HG02678 (cell line): ENCODE results near the gene LAMC3.
"Not testable (repeated sequence)": the region's sequence is repeated elsewhere in the genome, so short reads cannot be mapped to it uniquely, and the experiment has no call there.

ENCODE experiments used
- ATAC-seq: cut with Tn5 transposase; IDR thresholded peaks from one replicate; pipeline ENCODE4 v1.9.1; 2021; ENCODE audit warnings: mild to moderate bottlenecking, moderate library complexity; ENCODE audit not compliant: unreplicated experiment

Gene LAMC3

DNA sequence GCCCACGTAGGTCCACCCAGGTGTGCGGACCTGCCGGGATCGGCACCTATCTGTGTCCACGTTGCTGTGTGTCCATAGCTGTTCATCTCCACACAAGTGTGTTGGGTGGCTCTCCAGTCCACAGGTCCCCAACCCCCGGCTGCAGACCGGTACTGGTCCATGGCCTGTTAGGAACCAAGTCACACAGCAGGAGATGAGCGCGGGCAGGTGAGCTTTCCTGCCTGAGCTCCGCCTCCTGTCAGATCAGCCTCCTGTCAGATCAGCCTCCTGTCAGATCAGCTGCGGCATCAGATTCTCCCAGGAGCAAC is 18.9 kb downstream of the LAMC3 start:
- ATAC-seq, result no peak

DNA sequence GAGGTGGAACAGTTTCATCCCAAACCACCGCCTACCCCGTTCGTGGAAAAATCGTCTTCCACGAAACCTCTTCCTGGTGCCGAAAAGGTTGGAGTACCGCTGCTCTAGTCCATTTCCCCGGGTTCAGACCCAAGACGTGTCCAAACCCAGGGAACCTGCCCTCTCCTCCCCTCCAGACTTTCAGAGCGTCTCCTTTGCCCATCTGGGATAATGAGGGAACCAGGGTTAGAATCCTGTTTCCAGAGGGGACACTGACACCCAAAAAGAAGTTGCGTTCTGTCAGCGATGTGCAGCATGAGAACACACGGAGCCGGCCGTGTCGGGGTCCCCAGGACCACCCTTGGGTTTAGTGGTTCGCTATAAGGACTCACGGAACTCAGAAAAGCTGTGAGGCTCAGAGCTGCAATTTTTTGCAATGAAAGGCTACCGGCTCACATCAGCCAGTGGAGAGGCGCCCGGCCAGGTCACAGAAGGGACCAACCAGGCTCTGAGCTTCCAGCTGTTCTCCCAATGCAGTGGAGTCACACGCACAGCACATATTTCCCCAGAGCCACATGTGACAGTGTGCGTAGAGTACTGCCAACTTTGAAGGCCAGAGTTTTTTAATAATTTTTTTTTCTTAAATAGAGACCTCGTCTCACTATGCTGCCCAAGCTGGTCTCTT is 19.4 kb downstream of the LAMC3 start:
- ATAC-seq, result no peak

DNA sequence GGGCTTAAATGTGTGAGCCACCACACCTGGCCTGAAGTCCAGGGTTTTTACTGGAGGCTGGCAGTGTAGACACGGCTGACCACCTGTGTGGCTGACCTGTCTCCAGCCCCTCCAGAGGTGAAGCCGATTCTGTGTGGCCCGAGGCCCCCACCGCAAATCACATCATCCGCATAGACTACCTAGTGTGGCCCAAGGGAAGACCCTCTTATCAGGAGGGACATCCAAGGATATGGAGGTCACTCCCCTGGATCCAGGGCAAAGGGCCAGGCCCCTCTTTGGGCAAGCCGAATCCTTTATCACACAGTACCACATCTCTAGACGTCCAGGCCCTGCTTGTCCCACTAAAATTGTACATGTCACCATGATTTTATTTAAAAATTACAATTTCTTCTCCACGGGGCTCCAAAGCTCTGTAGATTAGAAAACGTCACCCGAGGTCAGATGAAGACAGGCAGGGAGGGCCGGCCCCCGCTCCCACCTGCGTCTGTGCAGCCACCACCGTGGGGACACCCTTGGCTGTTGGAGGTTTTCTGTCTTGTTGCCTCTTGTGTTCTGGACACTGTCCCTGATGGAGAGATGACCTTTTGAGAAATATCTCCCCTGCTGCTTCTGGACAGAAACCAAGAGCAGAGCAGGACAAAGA is 20.1 kb downstream of the LAMC3 start:
- no peak for ATAC-seq

DNA sequence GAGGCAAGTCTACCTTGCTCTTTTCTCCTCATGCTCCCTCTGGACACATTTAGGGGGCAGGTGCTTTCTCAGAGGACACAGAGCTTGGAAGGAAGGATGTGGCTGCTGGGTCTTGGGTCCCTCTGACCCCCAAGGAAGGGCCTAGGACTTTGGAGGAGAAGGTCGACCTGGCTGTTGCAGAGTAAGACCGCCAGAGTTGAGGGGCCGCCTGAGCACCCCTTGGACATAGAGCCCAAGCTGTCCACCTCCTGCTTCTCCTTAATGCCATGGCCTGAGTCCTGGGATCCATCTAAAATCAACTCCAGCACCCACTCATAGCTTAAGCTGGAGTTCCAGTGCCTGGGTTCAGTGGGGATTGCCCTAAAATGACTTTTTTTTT is 20.6 kb downstream of the LAMC3 start:
- no peak for ATAC-seq

DNA sequence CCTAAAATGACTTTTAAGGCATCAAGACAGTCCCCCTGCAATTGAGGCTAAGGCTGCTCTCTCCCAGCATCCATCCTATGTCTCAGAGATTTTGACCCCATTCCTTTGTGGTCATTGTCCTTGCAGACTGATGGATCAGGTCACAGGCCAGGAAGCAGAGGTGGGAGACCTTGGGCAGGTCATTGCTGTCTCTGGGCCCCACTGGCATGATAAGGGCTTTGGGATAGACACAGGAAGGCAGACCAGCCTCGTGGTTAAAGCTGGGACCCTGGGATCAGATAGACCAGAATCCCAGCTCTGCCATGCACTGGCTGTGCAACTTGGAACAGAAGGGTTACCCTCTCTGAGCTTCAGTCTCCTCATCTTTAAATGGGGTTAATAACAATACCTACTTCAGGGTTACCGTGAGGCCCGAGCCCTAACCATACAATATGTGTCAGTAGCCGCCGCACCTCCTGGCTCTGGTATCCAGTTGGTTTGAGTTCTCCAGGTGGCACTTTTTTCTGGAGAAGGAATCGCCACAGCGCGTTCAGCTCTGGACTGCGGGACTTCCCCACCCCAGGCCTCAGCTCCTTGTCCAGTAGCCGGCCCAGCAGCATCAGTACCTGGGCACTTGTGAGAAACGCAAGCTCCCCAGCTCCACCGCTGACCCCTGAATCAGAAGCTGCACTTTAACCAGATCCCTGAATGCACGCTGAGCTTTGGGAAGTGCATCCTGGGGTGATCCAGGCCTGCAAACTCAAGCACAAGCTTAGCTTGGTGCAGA is 21.4 kb downstream of the LAMC3 start:
- ATAC-seq, result no peak

DNA sequence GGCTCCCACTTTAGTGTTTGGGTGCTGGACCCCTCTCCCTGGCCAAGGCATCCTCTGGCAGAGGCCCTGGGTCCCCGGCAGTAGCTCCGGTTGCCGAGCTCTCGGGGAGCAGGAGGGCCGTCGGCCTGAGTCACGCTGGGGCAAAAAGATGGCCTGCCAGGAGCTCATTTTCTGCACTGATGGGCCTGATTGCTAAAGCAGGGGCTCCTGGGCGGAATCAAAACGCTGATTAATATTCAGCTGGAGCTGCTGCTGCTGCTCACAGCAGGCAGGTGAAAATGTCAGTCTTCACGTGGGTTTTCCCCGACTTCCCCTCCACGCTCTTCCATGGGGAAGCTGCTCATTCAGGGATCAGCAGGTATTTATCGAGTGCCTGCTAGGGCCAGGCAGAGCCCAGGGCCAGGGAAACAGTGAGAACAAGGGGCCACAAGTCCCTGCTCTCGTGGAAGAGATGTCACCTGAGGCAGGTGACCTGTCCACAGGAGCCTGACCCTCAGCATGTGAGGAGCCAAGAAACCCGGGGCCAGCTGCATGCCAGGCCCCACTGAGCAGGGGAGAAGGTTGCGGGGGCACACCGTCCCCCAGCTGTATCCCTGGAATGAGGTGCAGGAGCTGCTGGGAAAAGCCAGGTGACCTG is 22.1 kb downstream of the LAMC3 start:
- ATAC-seq, result no peak

DNA sequence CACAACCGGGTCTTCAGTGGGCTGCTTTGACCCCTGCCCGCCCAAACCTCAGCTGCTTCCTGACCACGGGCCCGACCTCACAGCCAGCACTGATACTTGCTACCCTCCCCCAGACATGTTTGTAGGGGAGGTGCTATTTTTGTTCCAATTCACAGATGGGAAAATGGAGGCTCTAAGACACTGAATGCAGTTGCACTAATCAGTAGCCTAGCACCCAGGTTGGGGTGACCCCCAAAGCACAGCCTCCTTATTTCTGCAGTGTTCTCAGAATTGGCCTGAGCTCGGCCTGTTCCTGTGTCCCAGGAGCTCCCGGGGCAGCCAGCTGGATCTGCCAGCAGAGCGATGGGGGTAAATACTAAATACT is 22.6 kb downstream of the LAMC3 start:
- no peak for ATAC-seq

DNA sequence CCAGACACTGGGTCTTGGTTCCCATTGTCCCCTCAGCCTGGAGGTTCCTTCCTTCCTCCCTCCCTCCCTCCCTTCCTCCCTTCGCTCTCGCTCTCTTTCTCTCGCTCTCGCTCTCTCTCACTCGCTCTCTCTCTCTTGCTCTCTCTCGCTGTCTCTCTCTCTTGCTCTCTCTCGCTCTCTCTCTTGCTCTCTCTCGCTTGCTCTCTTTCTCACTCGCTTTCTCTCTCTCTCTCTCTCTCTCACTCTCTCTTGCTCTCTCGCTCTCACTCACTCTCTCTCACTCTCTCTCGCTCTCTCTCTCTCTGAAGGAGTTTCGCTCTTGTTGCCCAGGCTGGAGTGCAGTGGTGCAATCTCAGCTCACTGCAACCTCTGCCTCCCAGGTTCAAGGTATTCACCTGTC is 23.4 kb downstream of the LAMC3 start:
- ATAC-seq, result no peak

DNA sequence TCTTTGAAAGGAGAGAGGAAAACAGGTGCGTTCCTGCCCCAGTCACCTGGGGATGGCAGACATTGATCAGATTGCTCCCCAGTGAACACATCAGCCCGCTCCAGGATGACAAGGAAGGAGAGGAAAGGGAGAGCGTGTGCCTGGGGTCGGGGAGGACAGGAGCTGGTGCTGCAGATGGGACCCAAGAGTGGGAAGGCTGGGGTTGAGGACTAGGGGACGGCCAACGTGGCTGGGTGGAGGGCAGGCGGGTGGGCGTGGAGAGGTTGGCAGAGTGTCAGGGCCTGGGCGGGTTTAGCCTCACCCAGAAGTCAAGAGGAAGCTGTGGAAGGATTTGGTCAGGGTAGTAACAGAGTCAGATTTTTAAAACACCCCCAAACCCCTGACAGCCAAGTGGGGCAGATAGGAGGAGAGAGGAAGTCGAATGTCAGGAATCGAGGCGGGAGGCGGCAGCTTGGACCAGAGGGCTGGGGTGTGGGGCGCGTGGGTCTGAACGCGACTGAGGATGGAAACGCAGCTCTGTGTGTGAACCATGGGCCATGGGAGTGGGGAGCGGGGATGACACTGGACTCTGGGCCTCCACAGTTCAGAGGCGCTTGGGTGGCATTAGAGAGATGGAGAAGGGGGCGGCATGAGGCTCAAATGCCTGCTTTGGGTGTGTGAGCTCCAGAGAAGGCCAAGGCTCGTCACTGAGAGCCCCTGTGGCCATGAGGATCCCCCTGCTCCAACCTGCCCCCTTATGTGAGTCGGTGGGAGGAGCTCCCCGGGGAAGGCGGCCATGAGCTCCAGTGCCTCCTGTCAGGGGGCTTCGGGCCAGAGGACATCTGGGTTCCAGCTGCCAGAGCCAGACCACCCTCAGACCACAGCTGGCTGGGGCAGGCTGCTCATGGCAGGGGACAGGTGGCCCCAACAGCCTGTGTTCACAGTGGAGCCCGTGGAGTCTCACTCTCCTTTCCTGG is 24.6 kb downstream of the LAMC3 start:
- no peak for ATAC-seq

DNA sequence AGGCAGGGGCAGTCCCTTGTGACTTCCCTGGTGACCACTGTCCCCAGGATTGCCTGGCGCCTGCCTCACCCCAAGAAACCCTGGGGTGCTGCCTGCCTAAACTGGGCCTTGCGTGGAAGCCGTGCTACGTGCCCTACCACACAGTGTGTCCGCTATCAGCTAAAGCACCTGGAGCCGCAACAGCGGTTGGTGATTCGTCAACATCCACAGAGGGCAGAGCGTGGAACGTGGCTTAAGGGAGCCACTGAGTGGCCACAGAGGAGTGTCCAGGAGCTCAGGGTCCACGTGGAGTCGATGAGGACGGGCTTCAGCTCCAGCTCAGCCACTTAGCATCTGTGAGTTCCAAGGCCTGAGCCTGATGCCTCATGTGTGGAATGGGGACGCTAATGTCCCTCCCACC is 25.3 kb downstream of the LAMC3 start:
- ATAC-seq, result no peak

DNA sequence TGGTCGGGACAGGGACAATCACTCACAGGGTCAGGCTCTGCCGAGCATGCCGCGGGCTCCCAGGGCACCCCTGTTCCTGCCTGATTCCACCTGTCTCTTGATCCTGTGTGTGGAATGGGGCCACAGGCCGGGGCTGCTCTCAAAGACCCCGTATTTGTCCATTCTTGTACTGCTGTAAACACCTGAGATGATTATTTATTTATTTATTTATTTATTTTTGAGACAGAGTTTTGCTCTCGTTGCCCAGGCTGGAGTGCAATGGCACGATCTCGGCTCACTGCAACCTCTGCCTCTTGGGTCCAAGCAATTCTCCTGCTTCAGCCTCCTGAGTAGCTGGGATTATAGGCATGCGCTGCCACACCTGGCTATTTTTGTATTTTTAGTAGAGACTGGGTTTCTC is 25.8 kb downstream of the LAMC3 start:
- ATAC-seq, result not testable (repeated sequence)

DNA sequence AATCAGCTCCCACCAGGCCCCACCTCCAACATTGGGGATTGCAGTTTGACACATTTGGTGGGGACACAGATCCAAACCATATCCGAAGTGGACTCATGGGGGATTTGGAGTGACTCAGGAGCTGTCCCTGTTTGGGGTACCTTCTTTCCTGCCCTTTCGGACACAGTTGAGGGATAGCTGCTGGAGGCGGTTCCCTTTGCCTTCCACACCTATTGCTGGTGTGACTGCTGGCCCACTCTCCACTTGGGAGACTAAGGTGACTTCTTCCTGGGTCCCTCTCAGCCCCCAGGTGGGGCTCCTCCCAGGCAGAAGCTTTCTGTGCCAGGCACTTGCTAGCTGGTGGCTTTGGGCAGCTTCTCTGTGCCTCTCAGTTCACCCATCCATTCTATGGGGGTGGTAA is 26.6 kb downstream of the LAMC3 start:
- no peak for ATAC-seq

DNA sequence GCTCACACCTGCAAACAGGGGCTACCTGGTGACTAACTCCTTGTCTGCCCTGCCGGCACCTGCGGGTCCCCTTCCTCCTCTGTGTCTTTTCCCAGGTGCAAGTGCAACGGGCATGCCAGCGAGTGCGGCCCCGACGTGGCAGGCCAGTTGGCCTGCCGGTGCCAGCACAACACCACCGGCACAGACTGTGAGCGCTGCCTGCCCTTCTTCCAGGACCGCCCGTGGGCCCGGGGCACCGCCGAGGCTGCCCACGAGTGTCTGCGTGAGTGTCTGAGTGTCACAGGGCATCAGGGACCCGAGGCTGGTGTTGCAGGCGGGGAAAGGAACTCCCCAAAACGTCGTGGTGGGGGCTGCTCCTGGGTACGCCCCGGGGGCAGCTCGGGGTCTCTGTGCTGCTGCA is 27.1 kb downstream of the LAMC3 start:
- ATAC-seq, result no peak

DNA sequence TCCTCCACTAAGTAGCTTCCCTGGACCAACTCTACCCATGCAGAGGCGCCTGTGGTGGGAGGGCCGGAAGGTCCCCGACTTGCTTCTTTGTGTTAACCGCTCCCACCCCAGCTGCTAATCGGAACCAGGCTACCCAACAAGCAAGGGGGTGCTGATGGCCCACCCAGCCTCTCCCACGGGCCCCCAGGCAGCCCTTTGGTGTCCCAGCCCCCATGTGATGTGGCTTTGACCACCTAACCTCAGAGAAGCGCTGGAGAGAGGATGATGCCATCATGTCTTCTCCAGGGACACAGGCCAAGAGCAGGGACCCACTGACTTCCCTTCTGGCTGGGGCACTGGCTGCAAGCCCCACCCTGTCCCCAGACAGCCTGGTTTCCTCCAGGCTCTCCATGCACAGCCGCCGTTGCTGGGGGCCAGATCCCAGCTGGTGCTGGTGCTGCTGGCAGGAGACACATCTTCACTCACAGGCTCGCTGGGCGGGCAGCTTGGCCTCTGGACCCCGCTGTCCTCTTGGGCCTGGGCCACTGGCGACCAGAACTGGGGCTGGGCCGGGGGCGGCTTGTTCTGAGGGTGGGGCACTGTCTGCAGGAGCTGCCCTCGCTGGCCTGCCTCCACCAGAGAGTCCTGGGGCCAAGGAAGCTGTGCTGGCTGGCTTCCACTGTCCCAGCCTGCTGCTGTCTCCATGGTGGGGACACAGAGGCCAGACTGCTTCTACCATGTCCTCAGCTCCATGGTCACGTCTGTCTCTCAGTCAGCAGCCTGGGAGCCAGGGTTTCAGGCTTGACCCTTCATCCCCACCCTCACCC is 27.8 kb downstream of the LAMC3 start:
- no peak for ATAC-seq

DNA sequence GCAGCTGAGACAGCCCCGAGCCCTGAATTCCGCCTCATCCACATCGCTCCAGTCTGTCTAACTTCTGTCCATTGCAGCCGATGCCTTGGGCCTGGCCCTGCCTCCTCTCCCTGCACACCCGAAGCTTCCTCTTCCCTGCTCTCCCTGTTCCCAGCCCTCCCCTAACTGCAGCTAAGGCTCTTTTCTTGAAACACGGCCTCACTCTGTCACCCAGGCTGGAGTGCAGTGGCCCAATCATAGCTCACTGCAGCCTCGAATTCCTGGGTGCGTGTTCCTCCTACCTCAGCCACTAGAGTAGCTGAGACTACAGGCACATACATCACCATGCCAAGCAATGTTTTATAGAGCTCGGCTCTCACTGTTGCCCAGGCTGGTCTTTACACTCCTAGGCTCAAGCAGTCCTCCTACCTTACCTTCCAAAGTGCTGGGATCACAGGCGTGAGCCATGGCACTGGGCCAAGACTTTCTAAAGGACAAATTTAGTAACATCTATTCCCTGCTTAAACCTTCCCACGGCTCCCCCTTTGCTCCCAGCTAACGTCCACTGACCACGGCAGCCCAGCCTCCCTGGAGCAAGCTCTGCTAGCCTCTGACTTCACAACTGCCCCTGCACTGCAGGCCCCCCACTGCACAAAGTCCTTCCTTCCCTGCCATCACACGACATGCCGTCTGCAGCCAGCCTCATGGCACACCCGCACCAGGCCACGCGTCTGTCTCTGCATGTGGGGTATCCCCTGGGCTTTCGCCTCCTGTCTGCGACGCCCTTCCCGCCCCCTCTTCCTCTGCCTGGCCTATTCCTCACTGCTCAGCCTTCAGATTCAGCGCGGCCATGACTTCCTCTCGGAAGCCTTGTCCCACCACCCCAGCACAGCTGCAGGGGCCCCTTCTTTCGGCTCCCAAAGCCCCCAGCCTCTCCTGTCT is 28.6 kb downstream of the LAMC3 start:
- no peak for ATAC-seq

DNA sequence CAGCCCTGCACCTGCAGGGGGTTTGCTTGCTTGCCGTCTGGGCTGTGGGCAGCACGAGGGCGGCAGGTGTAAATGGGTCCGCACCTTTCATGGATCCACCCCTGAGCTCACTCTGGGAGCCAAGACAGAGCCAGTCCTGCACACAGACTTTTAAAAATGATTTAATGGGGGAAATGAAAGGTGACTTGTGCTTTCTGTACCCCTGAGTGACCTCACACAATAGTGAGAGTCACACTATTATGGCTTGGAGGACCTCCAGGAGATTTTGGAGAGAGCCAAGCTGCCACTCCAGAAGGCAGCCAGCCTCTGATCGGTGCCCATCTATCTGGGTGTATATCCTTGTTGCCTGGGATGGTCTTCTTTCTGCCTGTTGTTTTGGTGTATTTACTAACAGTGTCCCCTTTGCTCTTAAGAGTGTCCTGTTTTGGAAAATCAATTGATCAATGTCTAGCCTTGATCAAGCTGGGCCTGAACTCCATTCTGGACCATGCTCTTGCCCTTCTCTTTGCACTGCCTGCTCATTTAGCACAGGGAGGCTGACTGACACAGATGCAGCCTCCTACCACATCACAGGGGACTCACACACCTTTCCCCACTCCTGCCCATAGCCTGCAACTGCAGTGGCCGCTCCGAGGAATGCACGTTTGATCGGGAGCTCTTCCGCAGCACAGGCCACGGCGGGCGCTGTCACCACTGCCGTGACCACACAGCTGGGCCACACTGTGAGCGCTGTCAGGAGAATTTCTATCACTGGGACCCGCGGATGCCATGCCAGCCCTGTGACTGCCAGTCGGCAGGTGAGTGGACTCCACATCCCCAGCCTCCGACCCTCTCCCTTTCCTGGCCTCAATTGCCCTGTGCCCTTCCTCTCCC is 29.5 kb downstream of the LAMC3 start:
- ATAC-seq, result no peak

DNA sequence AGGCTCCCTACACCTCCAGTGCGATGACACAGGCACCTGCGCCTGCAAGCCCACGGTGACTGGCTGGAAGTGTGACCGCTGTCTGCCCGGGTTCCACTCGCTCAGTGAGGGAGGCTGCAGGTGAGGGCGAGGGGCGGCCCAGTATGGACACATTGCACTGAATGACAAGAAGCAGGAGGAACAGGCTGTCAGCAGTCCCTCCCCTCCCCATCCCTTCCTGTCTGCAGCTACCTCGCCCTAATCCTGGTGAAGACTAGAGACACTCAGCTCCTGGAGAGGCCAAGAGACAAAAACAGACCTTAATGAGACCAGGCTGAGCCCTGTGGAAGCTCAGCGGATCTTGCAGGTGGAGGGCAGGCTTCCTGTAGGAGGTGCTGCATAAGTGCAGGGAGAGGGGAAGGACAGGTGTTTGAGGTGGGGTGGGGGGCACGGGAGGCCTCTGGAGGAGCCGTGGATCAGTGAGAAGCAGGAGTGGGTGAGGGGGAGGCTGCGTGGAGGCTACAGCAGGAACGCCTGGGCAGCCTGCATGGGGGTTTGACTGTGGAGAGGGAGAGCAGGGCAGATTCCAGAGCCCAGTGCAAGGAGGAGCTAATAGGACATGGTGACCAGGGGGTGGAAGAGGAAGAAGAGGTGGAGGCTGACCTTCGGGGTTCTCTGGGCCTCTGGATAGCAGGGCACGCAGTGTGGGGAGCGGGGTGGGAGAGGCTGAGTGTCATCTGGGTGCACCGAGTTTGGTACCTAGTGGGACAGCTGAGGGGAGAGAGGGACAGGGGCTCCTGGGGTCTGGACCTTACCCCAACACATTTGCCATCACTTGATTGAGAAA is 30.4 kb downstream of the LAMC3 start:
- ATAC-seq, result no peak
